Measurements from ENCODE around the gene KLHDC7A.

Gene KLHDC7A

GRCh38 chr1:18482721-18483425 is 2.1 kb downstream of the KLHDC7A start:
- H3K4me3 ChIP-seq (replicated peaks; ENCODE audit: low read depth, low read length): no peak overlapping the region
- TF ChIP-seq CTCF (IDR thresholded peaks at IDR 0.05; ENCODE audit: low read depth, low read length, missing control alignments): no peak
- no peak for DNase-seq (ENCODE audit: extremely low read depth, low read depth)

GRCh38 chr1:18484276-18484675 is 3.5 kb downstream of the KLHDC7A start:
- no peak for DNase-seq (ENCODE audit: extremely low read depth, low read depth)
- no peak for TF ChIP-seq CTCF (IDR thresholded peaks at IDR 0.05; ENCODE audit: low read depth, low read length, missing control alignments)
- H3K4me3 ChIP-seq (replicated peaks; ENCODE audit: low read depth, low read length): no peak overlapping the region

- no peak for TF ChIP-seq CTCF (IDR thresholded peaks at IDR 0.05; ENCODE audit: low read depth, low read length, missing control alignments)
- DNase-seq (ENCODE audit: extremely low read depth, low read depth): no peak
- no peak overlapping the region for H3K4me3 ChIP-seq (replicated peaks; ENCODE audit: low read depth, low read length)
Observed at GRCh38 chr1:18484721-18485120, 4.0 kb downstream of the KLHDC7A start.

GRCh38 chr1:18485227-18485626 is 4.5 kb downstream of the KLHDC7A start:
- TF ChIP-seq CTCF (IDR thresholded peaks at IDR 0.05; ENCODE audit: low read depth, low read length, missing control alignments): no peak
- H3K4me3 ChIP-seq (replicated peaks; ENCODE audit: low read depth, low read length): no peak overlapping the region
- DNase-seq (ENCODE audit: extremely low read depth, low read depth): no peak

- H3K4me3 ChIP-seq (replicated peaks; ENCODE audit: low read depth, low read length): no peak overlapping the region
- TF ChIP-seq CTCF (IDR thresholded peaks at IDR 0.05; ENCODE audit: low read depth, low read length, missing control alignments): no peak
- no peak for DNase-seq (ENCODE audit: extremely low read depth, low read depth)
Observed at GRCh38 chr1:18486195-18486594, 5.5 kb downstream of the KLHDC7A start.

- TF ChIP-seq CTCF (IDR thresholded peaks at IDR 0.05; ENCODE audit: low read depth, low read length, missing control alignments): no peak
- DNase-seq (ENCODE audit: extremely low read depth, low read depth): no peak
Observed at GRCh38 chr1:18489417-18490143, 8.8 kb downstream of the KLHDC7A start.

More at GRCh38 chr1:18489417-18490143, 8.8 kb downstream of the KLHDC7A start:
- no peak overlapping the region for H3K4me3 ChIP-seq (replicated peaks; ENCODE audit: low read depth, low read length)

Measured in HFF-Myc (cell line).